HG02870 (cell line): Measurements from ENCODE around the gene CEP85L.

Experiments
- ATAC-seq: cut with Tn5 transposase; IDR thresholded peaks from one replicate; pipeline ENCODE4 v1.9.1; 2021; ENCODE audit warnings: mild to moderate bottlenecking, moderate library complexity; ENCODE audit not compliant: unreplicated experiment

CEP85L gene

DNA sequence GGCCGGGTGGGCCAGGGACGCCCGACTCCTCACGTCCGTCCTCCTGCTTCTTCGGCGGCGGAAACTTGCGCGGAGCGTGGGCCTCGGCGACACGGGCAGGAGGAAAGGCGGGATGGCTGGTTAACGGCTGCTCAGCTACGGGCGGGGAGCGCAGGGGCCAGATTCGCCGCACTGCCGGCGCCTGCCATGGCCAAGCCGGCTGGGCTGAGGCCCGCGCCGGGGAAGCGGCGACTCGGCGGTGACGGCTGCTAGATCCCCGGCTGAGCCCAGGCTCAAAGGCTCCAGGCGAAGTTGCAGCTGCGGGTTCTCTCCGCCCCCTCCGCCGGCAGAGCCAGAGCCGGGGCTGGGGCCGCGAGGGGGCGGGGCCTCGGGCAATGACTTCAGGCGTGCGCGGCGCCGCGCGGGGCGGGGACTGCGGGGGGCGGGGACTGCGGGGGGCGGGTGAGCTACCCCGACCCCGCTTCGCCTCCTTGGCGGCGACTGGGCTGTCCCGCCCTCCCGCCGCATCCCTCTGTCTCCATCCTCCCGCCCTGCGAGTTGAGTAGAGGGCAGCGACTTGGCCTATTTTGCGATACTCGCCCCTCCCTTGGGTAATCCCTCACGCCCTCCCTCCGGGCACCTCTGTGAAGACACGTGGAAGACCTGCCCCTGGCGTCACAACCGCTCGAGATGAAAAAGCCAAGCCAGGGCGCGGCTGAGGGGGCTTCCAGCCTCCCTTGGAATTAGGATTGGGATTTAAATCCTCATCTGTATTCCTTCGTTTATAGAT, at the start of gene CEP85L:
Gene CEP85L (minus strand): TSS at position 310 of the 769 bp plus-strand sequence. CDS start 322 bp downstream, outside the sequence.
- peak; percentile 79 for ATAC-seq

DNA sequence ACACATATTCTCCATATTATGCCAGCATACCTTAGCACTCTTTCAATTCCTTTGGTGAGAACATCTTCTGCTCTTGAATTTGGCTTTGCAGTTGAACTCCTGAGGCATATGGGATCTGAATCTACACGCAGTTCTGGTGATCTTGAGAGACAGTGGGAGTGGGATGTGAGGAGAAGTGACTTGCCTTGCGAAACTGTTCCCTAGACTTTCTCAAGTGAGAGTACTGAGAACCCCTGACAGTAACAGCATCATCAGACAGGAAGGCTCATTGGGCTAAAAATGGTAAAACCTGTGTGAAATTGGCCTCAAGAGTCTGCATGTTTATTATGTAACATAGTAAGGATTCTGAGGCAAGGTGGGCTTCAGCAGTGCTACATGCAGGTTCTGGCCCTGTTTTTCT, 49.1 kb upstream of the CEP85L start:
- no peak for ATAC-seq

DNA sequence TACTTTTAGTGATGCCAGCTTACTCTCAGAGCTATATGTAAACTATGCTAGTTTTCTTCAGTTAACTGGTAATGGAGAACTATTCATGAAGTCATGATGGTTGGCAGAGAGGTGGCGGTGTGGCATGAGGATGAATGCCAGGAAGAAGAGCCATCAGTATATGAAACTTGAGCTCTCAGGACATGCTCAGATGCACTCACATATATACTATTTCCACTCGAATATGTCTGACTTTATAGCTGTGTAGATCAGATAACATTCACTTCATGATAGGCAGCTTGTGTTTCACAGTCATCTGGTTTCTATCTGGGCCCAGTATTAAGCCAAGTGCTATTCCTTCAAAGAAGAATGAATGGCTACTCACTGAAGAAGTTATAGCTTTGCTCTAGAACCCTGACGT, 46.2 kb upstream of the CEP85L start:
- ATAC-seq: no peak

DNA sequence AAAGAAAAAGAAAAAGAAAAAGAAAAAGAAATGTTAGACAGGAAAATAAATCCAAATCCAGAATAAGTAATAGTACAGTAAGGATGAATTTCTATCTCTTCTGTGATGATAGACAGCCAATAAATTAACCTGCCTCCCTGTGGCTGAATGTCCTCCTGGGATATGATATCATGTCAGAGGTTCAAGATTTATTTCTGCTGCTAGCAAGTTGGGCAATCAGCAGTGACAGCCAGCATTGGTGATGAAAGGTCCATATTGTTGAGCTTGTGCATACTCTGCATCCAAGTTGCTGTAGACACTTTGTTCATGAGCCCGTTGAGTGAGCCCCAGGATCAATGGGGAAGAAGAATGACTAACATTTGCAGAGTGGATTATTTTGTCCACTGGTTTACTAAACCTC, 44.9 kb upstream of the CEP85L start:
- ATAC-seq: no peak

DNA sequence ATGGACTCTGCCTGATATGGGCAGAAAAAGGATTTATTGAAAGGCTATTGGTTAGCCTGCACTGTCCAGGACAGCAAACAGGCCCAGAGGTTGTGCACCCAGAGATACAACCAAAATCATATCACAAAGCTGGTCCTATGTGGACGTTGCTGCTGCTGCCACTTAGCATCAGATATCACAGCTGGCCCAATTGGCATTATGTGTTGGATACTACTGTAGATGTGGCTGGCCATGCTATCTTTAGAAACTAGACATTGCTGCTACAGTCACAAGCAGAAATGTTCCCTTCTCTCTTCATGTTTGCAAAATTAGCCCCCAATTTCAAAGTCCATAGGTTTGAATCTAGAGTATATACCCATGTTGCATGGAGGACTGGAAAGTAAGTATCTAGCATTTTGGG, 42.2 kb upstream of the CEP85L start:
- no peak for ATAC-seq

DNA sequence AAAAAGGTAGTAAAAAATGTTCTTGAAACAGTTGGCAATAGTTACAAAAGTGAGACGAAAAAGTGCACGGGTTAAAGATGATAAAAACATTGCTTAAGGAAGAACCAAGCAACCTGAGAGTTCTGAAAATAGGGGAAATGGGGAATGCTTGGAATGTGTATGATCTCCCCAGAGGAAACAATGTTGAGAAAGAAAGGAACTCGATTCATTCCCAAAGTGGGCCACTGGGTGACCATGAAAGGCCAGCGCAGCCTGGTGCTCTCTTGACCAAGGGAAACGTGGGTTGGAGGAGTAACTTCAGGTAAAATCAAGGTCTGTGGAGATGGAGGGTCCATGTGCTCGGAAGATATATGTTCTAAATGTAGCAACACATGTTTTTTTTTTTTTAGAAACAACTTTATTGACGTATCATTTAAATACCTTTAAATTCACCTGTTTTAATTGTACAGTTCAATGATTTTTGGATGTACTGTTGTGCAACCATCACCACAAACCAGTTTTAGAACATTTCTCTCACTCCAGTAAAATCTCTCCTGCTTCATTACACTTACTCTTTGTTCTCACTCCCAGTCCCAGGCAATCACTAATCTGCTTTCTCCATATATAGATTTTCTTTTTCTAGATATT, 34.5 kb upstream of the CEP85L start:
- no peak for ATAC-seq

DNA sequence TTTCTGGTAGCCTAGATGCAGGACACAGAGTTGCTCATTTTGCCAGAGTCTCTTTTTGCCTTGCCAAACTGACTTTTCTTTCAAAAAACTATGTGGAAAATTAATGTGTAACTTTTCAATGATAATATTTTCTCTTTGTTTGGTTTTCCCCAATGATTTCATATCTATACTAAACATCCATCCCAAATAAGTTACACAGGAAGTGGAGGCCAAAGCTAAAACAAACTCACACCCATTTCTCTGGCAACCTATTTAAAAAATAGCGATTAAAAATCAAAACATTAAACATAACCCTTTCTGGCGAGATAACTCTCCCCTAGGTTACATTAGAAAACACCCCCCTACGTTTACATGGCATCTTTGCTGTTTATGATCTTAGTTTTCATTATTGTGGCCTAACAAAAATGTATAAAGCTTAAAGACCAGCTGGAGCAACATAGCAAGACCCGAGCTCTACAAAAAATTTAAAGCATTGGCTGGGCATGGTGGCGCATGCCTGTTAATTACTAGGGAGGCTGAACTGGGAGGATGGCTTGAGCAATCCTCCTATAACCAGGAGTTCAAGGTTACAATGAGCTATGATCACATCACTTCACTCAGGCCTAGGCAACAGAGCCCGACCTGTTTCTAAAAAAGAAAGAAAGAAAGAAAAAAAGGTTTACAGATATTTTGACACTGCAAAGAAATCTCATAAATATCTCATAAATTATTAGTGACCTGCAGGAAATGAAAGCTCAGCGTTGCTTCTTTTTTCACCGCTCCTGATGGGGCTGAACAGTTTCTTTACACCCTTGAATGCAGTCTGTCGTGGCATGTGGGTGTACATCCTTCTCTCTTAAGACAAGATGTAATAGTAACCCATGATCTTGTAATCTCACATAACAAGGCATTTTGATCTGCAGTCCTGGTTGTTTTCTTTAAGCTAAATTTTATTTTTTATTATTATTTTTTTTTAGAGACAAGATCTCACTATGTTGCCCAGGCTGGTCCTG, 32.8 kb upstream of the CEP85L start:
- no peak for ATAC-seq

DNA sequence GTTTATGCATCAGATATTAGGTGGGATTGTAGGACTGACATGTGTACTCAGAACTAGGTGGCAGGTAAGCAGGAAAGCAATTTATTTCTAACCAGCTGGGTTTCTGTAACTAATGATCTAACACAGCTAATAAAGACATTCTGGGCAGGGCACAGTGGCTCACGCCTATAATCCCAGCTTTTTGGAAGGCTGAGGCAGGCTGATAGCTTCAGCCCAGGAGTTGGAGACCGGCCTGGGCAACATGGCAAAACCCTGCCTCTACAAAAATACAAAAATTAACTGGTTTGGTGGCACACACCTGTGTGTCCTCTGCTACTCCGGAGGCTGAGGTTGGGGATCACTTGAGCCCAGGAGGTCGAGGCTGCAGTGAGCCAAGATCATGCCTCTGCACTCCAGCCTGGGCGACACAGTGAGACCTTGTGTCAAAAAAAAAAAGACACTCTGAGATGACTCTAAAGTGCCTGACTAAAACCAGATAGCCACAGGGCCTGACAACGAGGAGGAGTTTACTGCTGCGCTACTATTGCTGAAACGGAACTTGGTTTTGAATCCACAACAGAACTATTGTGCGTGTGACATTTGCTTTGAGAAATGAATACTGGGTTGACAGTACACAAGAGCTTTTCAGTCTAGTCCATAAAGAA, 29.2 kb upstream of the CEP85L start:
- no peak for ATAC-seq

DNA sequence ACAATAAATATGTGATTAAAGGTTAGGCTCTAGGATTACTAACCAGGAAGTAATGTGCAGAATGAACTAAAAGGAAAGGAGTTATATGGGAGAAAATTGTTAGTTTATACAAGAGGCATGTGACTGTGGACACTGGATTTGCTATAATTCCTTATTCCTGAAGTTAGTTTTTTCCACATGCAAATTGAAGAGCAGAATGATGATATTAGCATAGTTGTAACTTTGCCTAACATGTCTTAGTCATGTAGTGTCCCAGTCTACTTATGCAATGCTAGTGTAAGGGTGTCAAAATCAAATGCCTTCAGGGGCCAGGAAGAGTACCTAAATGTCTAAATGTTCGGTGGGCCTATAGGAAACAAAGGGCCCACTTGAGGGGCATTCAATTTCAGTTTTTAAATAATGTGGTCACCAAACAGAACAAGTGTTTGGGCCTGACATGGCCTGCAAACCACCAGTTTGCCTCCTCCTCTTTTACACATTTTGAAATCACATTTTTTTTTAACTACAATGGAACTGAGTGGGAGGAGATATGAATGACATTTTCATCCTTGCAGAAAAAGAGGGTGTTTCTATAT, 28.0 kb upstream of the CEP85L start:
- no peak for ATAC-seq

DNA sequence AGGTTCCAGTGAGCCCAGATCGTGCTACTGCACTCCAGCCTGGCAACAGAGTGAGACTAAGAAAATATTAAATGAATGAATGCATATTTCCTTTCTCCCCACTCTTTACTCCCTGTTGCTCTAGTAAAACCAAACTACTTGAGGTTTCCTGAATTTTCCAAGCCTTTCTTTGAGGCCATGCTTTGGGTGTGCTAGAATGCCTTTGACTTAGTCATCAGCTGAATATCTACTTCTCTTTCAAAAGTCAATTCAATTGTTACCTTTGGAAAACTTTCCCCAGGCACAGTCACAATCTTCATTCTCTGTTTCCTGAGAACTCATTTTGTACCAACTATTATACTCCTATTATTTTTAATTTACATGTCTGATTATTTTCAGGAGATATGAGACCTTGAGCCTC, 27.5 kb upstream of the CEP85L start:
- no peak for ATAC-seq

DNA sequence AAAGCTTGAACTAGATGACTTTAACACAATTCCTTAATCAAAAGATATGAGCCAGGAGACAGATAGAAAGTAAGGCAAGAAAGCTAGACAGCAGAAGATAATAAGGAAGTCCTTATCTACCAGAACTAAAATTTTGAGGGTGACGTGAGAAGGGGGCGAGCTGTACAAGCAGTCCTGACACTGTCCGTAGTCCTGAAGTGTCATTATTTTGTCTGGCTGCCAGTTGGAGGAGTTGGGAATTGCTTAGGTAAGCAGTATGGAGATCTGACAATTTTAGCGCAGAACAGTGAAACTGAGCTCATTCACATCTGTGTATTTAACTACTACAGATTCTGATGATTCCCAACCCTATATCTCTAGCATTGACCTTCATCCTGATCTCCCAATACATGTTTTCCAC, 25.8 kb upstream of the CEP85L start:
- ATAC-seq: no peak

DNA sequence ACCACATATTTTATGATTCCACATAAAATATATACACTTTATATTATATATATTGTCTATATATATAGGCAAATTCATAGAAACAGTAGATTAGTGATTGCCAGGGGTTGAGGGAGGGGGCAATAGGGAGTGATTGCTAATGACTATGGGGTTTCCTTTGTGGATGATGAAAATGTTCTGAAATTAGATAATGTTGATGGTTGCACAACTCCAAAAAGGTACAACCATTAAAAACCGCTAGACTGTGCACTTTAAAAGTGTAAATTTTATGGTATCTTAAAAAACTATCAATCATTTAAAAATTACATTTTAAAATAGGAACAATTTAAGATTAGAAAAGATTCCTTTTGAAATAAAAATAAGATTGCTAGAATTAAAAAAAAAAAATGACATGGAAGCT, 23.8 kb upstream of the CEP85L start:
- no peak for ATAC-seq

DNA sequence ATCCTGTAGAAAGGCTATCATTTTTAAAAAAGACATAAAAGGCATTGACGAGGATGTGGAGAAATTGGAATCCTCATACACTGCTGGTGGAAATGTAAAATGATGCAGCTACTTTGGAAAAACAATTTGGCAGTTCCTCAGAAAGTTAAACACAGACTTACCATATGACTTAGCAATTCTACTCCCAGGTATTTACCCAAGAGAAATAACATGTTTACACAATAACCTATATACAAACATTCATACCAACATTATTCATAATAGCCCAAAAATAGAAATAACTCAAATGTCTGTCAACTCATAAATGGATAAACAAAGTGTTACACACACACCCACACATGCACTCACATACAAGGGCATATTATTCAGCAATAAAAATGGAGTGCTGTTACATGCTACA, 23.4 kb upstream of the CEP85L start:
- ATAC-seq: no peak

DNA sequence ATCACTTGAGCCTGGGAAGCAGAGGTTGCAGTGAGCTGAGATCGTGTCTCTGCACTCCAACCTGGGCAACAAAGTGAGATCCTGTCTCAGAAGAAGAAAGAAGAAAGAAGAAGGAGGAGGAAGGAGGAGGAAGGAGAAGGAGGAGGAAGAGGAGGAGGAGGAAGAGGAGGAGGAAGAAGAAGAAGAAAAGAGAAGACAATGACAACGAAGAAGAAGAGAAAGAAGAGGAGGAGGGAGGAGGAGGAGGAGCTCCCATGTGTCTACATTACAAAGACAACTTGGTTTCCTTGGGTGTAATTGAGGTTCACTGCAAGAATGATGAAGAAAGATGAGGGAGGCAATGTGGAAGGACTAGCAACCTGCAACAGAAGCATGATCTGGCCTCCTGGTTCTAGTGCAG, 21.3 kb upstream of the CEP85L start:
- ATAC-seq: no peak

DNA sequence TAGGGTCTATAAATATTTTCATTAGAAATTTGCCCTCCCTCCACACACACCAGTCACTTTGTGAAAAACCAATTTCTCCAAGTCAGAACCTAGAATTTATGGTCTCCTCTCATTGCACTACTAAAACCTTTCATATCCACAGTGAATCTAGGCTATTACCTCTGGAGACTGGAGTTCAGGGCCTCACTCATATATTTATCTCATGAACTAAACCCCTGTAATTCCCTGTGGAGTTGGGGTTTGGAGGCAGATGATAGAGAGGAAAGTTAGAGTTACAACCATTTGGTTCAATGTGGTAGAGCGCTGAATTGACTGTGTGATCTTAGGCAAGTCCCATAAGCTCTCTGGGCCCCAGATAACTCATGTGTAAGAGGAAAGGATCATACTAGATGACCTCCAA, 18.2 kb upstream of the CEP85L start:
- ATAC-seq: no peak

DNA sequence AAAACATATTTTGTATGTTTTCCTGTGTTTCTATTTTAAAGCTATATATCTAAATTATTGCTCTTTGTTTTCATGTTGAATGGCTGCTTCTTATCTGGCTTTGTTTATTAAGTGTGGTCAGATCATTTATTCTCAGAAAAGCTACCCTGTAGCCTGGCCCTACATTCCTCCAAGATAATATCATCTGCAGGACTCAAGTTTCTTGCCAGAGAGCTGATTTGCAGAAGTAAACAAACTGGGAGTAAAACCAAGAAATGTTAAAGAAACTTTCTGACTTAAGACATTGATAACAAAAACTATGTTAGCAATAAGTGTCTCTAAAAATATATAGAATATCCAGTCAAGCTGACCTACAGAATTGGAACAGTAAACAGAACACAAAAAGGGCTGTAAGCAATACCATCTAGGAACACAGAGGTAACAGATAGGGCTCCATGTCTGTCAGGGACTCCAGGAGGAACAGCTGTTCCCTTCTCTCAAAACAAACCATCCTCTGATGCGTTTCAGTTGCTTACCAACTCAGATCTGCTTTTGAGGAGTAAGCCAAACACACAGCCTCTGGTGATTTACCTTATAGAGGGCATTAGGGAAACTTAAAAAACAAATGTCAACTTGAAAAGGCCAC, 17.5 kb upstream of the CEP85L start:
- ATAC-seq: no peak

DNA sequence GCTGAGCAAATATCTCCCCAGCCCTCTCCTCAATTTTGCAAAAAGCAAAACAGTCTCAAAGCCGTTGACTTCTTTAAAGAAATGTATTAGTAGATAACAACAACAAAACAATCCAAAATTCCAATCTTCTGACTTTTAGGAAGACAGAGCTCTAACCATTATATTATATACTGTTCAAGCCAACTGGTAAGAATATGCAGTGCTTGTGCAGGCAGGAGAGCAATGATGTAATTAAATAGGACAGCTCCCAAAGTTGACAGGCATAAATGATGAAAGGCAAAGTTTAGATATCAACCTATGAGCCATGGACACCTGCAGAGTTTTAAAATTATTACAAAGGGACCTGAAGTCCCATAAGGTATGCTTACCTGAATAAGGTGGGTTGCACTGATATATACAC, 16.6 kb upstream of the CEP85L start:
- ATAC-seq: no peak

DNA sequence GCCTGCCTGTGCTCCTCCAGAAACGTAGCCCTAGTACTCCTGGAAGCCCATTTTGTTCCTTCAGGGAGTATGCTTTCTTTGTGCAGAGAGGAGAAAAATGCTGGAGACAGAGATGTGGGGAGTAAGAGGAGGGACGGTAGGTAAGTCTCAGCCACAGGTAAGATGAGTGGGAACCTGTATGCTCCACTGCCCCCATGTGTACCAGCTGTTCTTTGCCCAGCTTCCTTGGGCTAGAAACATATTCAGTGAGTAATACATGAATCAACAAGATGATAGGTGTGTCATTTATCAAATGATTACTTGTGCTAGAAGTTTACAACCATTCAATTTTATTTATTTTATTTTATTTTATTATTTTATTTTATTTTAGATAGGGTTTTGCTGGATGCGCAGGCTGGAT, 13.6 kb upstream of the CEP85L start:
- ATAC-seq: no peak

DNA sequence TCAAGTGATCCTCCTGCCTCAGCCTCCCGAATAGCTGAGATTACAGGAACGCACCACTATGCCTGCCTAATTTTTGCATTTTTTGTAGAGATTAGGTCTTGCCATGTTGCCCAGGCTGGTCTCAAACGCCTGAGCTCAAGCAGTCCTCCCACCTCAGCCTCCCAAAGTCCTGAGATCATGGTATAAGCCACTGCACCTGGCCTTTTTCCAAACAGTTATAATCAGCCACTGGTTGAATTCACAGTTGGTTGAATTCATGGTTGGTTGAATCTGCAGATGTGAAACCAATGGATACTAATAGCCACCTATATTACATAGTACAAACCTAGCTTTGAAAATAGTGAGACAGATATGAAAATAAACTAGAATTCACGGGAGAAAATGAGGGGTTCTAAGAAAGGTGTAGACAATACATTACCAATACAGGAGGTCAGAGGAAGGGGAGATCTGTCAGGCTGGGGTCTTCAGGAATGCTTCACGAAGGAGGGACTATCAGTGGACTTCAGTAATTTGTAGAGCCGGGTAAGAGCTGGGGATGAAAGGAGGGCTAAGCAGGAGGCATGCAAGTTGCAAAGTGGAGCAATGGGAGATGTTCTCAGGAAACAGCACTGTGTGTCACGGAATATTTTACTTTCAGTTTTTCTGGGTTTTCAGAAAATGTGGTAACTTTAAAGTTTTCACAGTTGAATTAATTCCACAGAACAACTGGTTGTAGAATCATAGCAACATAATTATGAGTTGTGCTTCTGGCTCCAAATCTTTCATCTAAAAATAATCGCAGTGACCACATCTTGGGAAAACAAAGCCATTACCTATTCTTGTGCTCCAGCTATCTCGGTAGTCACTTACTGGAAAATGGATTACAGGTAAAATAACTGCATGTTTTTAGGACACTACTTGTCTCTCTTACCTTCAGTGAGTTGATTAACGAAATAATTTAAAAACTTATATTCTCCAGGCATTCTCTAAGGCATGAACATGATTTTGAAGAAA, 12.9 kb upstream of the CEP85L start:
- ATAC-seq: peak; percentile 47
